Erythroblast (primary cell): ENCODE results near the gene VSTM2B.

ENCODE experiments used
- GATA1 ChIP-seq: IDR thresholded peaks from 2 replicates; pipeline ENCODE4 v1.6.1; 2011; ENCODE audit warnings: low read depth, mild to moderate bottlenecking, control low read depth, low read length, moderate library complexity
- POLR2A ChIP-seq: IDR thresholded peaks from 2 replicates; pipeline ENCODE4 v1.6.1; 2011; ENCODE audit warnings: mild to moderate bottlenecking, low read length

DNA sequence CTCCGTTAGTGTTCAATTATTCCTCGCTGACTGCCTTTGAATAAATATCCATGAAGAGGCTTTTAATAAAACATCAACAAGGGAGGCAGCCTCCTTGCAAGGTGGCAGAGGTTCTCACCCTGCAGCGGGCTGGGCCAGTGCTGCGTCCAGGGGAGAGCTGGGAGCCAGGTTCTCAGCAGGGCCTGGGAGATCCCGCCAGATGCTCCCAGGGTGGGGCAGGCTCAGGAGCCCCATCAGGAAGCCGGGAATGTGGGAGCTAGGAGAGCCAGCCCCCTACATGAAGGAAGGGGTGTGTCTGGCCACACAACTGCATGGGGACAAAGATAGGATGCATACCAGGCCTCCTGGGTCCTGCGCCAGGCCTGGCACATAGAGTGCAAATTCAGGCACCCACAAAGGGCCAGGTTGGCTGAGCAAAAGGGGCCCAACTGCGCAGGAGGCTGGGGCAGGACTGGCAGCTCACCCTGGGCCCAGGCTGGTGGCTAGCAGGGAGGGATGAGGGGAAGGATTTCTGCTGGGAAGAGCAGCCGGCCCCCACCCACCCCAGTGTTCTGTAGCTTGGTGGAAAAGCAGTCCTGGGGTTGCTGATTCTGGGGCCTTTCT is 22.8 kb downstream of the VSTM2B start:
- no peak for TF ChIP-seq POLR2A
- no peak for TF ChIP-seq GATA1
